Renal cortical epithelial cell (primary cell): Measurements from ENCODE around the gene FOXP4. TPM values are rescaled to one million over a fixed set of nuclear protein-coding genes. Genes with fewer than 3 reads are reported as not detected.

ENCODE experiments used
- DNase-seq: peaks from one replicate; pipeline ENCODE4 v3.0.0-alpha.2; 2011; ENCODE audit warnings: low read depth
- total RNA-seq: library from RNA; depleted of rRNA; stranded (reverse); fragments of >200 nt; gene quantifications from 2 replicates; pipeline ENCODE4 v1.2.3, GENCODE V29; 2014

FOXP4 gene
- total RNA-seq, 1 donor from 2014 or later, result 8.0 TPM

- DNase-seq, result no peak
These were observed 26.2 kb upstream of the FOXP4 start for GRCh38 chr6:41519745-41520699.

GRCh38 chr6:41522780-41523548, 23.2 kb upstream of the FOXP4 start:
- DNase-seq, result no peak

- no peak for DNase-seq
These were observed 22.1 kb upstream of the FOXP4 start for GRCh38 chr6:41523915-41524633.

GRCh38 chr6:41524634-41525011, 21.6 kb upstream of the FOXP4 start:
- no peak for DNase-seq

- DNase-seq, result peak; percentile 25
These were observed 18.3 kb upstream of the FOXP4 start for GRCh38 chr6:41527721-41528408.

GRCh38 chr6:41528409-41528963, 17.7 kb upstream of the FOXP4 start:
- no peak for DNase-seq

GRCh38 chr6:41529049-41529448, 17.1 kb upstream of the FOXP4 start:
- DNase-seq, result no peak

- DNase-seq, result no peak
These were observed 16.2 kb upstream of the FOXP4 start for GRCh38 chr6:41529970-41530369.

GRCh38 chr6:41530476-41530875, 15.7 kb upstream of the FOXP4 start:
- no peak for DNase-seq

- no peak for DNase-seq
These were observed 15.2 kb upstream of the FOXP4 start for GRCh38 chr6:41531016-41531415.

- peak; percentile 18 for DNase-seq
These were observed 14.3 kb upstream of the FOXP4 start for GRCh38 chr6:41531591-41532582.

GRCh38 chr6:41535766-41536165, 10.4 kb upstream of the FOXP4 start:
- DNase-seq, result no peak

- DNase-seq, result peak; percentile 62
These were observed 9.1 kb upstream of the FOXP4 start for GRCh38 chr6:41536795-41537758.

- DNase-seq, result peak; percentile 79
These were observed 7.5 kb upstream of the FOXP4 start for GRCh38 chr6:41538556-41539182.

GRCh38 chr6:41539204-41539603, 7.0 kb upstream of the FOXP4 start:
- no peak for DNase-seq

- DNase-seq, result no peak
These were observed 4.8 kb upstream of the FOXP4 start for GRCh38 chr6:41541364-41541763.

GRCh38 chr6:41543087-41543486, 3.1 kb upstream of the FOXP4 start:
- DNase-seq, result no peak

GRCh38 chr6:41545247-41545702, 906 bp upstream of the FOXP4 start:
- DNase-seq, result no peak
